HG03175 (cell line): ENCODE measurements around the gene APOBEC3H.

Source experiments
- ATAC-seq: cut with Tn5 transposase; IDR thresholded peaks from one replicate; pipeline ENCODE4 v1.9.1; 2021; ENCODE audit warnings: mild to moderate bottlenecking, moderate library complexity; ENCODE audit not compliant: unreplicated experiment

Gene APOBEC3H

DNA sequence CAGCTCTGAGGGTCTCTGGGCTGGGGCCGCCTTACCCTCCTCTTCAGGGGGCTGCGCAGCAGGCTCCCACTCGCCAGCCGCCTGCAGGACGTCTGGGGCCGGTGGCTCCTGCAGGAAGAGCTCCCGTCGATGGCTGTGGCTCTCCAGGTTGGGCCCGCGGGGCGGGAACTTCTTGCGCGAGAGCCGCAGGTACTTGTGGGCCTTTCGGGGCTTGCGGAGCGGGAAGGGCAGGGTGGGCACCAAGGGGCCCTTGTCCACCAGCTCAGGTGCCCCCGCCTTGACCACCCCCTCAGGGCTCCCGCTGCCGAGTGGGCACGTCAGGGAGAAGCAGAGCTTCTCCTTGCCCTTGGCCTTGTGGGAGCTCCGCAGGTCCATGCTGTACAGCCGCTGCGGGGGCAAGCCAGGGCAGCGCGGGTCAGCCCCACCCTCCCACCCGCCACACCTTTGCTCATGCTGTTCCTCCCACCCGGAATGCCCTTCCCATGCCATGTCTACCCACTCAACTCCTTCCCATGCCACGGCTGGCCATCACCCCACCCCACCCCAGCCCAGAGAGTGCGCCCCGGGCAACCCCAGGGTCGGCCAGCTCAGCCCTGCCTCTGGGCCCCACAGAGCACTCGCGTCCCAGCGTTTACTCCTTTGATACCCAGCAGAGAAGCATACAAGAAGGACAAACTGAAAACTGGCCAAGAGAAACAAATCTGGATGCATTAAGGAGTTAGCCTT lies 37.5 kb downstream of the APOBEC3H start:
- ATAC-seq = no peak

DNA sequence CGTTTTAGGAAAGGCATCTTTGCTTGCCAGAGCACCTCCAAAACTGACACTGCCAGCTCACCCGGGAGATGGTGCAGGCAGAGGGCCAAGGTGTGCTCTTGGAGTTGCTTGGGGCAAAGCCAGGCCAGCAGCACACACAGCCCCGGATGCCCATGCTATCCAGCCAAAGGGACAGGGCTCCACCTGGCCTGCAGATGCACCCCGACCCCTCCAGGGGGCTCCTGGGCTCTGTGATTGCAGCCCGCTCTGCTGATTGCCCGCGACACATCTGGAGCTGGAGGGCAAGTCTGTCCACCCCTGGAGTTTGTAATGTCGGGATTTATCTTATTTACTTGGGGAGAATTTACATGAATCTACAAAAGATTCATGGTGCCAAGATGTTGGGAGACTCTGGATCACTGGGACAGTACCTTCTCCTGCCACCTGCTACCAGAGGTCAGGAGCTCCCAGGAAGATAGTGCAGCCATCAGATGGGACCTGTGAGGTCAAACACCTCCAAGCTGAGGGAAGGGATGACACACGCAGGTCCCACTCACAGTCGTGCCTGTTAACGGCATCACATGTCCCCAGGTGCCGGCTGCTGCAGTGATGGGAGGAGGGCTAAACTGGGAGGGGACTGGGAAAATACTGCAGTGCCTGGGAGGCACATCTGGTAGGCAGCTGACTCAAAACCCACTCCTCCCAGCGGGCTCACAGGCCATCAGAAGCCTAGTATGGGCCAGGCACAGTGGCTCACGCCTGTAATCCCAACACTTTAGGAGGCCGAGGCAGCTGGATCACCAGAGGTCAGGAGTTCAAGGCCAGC lies 38.2 kb downstream of the APOBEC3H start:
- no peak for ATAC-seq

DNA sequence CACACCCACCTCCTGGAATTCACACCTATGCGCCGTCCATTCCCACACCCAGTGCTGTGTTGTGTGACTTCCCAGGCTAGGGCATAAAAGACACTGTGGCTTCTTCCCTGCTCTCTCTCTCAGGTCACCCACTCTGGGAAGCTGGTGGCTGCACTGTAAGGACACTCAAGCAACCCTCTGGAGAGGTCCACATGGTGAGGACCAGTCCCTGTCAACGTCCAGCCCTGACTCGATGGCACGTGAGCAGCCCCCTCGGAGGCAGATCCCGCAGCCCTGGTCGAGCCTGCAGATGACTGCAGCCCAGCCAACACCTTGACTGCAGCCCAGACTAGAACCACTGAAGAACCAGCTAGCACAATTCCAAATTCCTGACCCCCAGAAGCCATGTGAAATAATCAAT lies 39.3 kb downstream of the APOBEC3H start:
- ATAC-seq = no peak

DNA sequence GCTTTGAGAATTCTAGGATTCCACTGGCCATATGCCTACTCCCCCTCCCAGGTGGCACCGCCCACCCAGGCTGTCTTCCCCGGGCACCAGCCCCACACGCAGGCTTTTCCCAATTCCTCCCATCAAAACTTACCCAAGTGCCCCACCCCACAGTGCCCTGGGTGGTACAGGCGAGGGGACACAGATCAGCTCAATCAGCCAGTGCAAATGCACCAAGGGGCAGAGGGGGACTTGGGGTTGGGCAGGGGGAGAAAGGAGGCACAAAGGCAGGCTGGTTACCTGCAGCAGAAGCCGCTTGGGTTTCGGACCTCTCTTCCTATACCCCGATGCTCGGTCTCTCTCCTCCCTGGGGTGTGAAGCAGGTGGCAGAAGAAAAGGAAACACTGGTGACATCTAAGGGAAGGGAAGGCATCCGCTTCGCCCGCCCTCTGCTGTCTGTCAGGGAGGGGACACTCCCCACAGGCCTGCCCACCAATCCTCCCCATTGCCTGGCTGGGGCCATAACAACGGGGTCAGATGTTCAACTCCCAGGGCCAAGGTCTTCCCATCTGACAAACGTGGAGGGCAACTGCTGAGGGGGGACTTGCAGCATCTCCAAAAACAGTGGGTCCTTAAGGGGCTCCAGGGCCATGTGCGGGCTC lies 41.4 kb downstream of the APOBEC3H start:
- no peak for ATAC-seq

DNA sequence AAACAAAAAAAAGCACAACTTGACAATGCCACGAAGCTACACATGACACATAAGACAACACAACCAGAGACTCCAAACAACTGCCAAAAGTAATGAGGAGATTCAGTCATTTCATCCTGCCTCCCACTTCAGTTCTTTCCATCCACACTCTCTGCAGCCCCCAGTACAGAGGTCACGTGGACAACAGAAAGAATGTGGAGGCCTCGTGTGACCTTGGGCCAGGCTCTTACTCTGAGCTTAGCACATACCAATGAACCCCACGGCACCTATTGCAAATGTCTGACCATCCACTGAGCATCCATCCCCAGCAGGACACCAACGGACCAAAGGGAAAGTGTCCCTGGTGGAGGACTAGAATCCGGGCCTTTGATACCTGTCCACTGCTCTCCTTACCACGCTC lies 42.9 kb downstream of the APOBEC3H start:
- ATAC-seq = no peak

DNA sequence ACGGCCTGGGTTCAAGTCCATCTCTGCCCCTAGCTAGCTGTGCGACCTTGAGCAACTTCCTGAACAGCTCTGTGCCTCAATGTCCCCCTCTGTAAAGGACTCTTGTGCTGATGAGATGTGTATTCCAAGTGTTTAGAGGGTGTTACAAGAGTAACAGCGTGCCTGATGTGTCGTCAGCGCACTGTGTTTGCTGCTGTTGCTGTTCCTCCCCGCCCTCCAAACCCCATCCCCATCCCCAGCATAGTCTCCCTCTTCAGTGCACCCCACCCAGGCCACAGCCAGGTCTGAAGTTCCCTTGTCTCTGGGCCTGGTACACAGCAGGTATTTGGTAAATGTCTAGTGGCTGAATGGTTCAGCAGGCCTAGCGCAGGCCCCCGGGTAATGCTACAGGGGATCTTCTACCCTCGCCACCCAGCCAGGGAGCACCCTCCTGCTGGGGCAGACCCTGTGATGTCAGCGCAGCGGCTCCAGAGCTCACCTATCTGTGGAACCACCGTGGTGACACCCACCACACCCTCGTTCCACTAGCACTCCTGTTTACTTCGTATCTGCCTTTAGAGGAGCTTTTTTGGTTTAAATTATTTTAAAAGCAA lies 45.1 kb downstream of the APOBEC3H start:
- no peak for ATAC-seq

DNA sequence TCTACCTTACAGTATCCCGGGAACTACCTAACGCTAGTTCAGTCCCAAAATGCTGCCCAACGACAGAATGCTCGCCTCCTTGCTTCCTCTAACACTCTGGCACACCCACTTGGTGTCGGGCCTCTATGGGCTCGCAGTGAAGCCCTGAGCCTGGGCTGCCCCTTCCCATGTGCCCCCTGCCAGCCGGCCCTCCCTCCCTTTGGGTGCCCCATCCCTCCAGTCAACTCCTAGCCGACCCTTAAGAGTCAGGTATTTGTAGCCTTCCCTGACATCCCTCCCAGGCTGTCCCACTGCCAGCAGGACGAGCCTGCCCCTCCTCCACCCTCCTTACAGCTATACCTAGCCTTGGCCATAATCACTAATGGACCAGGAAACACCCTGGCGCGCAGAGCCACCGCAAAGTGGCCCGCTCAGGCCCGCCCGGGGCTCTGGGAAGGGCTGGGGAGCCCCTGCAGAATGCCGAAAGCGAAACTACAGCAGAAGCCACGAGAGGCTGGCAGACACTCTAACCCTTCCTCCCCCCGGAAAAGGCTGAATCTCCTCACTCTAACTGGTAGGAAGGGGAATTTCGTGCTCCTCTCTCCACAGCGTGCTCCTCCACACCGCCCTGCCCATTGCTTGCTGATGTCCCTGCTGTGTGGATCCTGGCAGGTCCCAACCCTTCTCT lies 47.2 kb downstream of the APOBEC3H start:
- ATAC-seq = no peak

DNA sequence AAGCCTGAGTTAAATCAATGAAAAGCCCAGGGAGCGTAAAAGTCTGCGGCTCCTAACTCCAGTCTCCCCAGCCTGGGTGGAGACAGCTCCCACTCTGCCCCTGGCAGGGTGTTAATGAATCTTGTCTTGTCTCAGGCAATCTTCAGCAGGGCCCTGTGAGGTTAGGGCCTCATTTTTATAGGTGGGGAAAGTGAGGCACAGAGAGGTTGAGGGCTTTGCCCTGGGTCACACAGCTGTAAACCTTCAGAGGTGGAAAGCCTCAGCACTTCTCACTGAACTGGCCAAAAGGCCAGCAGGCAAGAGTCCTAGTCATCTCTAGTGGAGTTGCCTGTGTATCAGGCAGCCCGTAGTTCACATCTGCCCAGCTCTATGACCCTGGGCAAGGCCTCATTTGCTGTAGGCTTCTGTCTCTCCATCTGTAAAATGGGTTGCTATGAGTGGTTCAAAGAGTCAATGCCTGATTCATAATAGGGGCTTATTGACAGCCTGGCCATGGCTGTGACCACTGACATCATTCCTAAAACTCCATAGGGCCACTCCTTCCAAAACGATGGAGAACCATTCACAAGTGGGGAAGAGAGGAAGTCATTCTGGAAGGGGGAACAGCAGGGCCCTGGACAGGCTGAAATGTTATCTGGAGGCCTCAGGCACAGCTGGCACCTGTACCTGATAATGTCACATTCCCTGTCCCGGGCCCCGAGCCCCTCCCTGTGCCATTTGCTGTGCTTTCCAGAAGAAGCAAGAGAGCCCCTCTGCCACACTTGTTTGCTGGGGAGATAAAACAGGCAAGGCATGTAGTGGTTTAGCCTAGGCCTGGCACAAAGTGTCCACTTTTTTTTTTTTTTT lies 49.4 kb downstream of the APOBEC3H start:
- no peak for ATAC-seq

DNA sequence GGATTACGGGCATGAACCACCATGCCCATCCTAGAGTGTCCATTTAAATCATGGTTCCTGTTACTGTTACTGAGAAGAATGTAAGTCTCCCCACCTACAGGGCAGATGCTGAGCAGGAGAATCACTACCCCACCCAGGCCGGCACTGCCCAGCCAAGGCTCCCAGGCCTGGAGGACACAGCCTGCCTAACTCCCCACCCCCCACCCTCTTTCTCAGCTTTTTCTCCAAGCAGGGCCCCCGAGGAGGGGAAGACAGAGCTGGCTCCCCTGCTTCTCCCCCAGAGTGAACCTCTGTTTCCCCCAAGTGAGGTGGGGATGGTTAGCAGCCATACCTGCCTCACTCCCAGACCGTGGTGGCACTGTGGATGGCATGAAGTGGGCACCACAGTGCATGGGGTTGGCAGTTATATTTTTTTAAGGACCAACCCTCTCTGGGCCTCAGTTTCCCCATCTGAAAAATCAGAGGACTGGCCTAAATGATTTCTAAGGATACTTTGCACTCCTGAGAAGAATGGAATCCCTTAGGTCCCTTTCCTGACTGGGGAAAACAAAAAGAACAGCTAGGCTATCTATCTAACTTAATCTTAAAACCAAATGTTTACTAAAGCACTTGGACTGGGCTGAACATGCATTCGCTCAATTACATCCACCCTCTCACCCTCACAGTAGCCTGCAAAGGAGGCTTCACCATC lies 50.4 kb downstream of the APOBEC3H start:
- no peak for ATAC-seq

DNA sequence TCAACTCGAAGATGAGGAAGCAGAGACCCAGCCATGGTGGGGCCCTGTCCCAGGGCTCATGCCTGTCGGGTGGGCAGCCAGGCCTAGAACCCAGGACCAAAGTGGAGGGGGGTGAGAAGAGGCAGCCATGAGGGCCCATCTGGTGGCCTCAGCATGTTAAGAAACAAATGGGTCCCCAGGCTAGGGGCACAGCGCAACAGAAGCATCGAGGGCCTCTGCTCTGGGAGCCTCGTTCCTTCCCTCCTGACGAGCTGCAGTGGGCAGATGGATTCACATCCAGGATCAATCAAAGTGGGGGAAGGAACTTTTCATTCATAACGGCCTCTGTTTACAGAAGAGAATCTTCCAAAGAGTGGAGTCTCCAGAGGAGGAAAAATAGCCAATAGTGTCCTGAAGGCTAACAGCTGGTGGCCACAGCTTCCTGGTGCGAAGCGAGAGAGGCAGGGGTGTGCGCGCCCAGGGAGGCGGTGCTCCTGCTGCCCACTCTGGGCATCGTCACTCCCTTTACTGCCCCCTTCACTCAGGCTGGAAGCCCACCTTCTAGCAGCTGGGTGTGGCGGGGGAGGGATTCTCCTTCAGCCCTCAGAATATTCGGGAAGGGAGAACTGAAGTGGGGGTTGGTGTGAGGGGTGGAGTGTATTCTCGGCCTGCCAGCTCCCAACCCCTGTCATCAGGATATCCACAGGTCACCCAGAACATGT lies 51.1 kb downstream of the APOBEC3H start:
- no peak for ATAC-seq

DNA sequence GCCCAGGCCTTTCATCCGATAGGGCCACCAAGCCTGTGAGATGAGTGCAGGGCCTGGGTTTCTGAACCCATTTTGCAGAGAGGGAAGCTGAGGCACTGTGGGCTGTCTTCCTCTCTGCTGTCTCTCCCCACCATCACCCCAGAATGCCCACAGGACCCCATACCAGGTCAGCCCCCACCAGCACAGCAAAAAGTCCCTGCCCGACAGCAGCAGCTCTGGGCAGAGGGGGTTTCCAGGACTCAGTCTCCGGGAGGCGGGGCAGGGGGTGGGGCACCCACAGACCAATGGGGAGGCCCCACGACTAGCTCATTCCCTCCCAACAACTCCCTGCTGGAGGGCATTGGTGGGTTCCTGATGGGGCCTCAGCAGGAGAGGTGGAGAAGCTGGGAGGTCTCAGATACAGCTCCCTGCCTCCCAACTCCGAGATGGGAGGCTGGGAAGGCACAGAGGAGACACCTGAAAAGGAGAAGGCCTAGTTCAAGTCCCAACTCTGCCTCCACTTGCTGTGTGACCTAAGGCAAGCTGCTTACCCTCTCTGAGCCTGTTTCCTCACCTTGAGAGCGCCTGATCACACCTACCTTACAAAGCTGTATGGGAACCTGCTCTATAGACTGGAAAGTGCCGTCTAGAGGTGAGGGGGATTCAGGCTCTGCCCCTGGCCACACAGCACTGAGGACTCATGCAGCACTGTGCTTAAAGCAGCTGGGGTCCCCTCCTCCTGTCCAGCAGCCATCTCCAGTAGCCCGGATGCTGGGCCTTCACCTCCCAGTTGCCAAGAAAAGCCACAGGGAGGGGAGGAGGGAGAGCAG lies 51.9 kb downstream of the APOBEC3H start:
- ATAC-seq = no peak

DNA sequence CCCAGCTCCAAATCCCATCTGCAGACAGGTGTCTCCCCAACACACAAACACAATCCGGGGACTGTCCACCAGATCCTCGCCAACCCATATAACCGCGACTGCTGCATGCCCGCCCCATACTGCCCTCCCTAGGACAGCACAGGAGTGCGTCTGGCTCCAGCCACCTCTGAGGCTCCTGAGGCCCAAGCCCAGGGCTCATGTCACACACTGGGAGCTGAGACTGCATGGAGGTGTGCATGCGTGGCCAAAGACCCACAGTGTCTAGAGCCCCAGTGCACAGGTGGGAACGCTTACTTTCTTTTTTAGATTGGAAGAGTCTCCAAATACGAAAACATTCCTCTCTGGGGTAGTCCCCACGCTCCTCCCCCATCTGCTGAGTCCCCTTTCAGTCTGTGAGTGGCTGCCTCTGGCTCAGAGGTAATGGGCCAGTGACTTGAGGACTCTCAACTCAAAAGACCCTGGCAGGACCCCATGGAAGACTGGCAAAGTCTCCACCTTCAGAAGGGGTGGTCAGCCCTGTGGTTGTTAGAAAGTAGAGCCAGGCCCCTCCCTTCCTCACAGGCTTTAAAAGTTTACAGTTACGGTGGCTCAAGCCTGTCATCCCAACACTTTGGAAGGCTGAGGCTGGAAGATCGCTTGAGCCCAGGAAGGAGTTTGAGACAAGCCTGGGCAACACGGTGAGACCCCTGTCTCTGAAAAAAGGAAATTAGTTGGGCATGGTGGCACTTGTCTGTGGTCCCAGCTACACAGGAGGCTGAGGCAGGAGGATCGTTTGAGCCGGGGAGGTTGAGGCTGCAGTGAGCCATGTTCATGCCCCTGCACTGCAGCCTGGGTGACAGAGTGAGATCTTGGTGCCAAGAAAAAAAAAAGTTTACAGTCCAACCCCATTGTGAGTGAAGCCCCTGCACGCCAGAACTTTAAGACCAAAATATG lies 53.1 kb downstream of the APOBEC3H start:
- ATAC-seq = no peak

DNA sequence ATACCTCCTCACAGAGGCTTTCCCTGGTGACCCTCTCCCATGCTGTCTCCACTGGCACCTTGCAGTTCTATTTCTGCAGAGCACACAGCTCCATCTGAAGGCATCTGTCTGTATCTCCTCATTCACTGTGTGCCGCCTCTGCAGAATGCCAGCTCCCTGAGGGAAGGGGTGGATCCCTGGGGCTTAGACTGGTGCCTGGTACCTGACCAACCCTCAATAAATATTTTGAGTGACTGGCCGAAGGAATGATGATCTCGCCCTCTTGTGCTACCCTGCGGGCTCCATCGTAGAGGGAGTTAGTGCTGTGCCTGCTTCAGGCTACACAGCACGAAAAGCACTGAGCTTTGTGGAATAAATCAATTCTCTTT lies 53.8 kb downstream of the APOBEC3H start:
- ATAC-seq = no peak

DNA sequence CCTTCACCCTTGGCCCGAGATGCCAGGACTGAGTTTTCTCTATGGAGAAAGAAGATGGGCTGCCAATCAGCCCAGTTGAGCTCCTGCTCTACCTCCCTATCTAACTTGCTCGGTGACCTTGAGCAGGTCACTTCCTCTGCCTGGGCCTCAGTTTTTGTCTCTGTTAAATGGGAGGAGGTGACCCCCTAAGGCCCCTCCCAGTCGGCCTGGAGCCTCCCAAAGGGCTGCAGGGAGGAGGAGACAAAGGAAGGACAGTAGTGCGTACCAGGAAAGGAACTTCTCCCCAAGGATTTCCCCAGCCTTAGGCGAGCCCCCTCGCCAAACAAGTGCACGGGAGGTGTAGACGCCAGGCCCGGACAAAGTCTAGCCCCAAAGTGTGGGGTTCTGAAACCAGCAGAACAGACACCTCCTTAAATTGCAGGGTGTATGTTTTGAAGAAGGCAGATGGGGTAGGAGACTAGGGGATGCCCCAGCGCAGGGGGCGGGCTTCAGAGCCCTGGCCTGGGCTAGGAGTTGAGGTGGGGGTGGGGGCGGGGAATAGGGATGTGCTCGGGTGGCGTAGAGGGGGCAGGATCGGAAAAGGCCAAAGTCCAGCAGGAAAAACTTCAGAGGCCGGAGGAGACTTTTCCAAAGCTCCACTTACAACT lies 54.4 kb downstream of the APOBEC3H start:
- no peak for ATAC-seq

DNA sequence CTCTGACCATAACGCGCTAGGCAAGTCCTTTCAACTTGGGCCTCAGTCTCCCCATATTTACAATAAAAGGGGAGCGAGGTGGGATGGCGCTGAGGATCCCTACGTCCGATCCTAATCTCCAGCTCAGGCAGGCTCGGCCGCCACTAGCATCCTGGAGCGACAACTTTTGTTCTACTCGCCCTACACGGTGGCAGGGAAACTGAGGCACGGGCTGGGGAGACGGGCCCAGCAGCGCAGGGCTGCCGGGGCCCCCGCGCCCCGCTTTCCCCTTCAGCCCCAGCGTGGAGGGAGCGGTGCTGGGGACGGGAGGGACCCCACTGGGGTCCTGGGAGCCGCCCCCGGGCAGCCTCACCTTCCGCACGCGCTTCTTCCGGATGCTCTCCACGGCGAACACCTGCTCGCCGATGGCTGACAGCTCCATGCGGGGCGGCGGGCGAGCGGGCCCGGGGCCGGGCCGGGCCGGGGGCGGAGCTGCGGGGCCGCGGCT lies 55.0 kb downstream of the APOBEC3H start:
- ATAC-seq = peak; percentile 53

DNA sequence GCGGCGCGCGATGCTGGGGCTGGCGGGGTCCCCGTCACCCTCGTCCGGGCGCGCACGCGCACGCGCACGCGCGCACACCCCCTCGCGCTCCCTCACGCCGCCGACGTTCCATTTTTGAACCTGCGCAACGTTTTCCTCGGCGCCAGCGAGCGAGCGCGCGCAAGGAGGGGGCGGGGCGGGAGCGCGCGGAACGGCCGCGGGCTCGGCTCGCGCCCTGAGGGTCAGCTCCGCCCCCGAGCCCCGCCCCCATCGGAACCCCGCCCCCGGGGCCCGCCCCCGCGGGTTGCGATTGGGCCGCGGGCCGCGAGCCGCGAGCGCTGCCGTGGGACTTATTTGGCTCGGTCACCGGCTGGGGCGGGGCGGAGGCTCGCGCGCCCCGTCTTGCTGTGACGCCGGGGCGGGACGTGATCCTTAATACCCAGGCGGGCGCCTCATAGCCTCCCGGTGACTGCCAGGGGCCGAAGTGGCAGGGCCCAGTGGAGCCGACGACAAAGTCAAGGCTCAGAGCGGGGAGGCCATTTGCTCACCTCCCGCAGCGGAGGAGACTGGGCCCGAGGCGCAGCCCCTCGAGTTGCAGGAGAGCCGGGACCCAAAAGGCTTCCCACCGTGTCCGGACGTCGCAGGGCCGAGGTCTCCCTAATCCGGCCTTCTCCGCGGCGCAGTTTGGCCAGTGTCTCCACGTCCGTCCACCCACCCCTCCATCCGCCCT lies 55.6 kb downstream of the APOBEC3H start, which contains the start of gene CBX7:
Gene CBX7 (minus strand): TSS at position 170 of the 709 bp plus-strand sequence. CDS start 236 bp downstream, outside the sequence.
- peak; percentile 79 for ATAC-seq
